HepG2 (cell line): ENCODE data around the gene ONECUT1. TPM values are rescaled to one million over a fixed set of nuclear protein-coding genes. Genes with fewer than 3 reads are reported as not detected.

Source experiments
- AHR ChIP-seq: IDR thresholded peaks from 2 replicates; pipeline ENCODE4 v1.6.1; 2018; ENCODE audit warnings: missing genetic modification reagents, missing compliant biosample characterization
- ATRX ChIP-seq: sonication (generic); formaldehyde crosslinking; IDR thresholded peaks from 2 replicates; pipeline ENCODE4 v1.4.0; 2020; ENCODE audit warnings: missing genetic modification reagents, borderline replicate concordance
- ELF3 ChIP-seq: IDR thresholded peaks from 2 replicates; pipeline ENCODE4 v1.6.1; 2016; ENCODE audit warnings: missing genetic modification reagents, missing compliant biosample characterization
- FOXK1 ChIP-seq: sonication (generic); formaldehyde crosslinking; IDR thresholded peaks from 2 replicates; pipeline ENCODE4 v1.4.0; 2020; ENCODE audit warnings: low read depth, missing genetic modification reagents, borderline replicate concordance
- FOXP4 ChIP-seq: sonication (generic); formaldehyde crosslinking; IDR thresholded peaks from 2 replicates; pipeline ENCODE4 v1.4.0; 2020; ENCODE audit warnings: missing genetic modification reagents
- HCFC1 ChIP-seq: fragments of 150-350 bp; IDR thresholded peaks from 2 replicates; pipeline ENCODE4 v1.6.1; 2014; ENCODE audit warnings: low read depth, low read length
- HDAC6 ChIP-seq: fragments of 200-600 bp; sonication (generic); IDR thresholded peaks from 2 replicates; pipeline ENCODE4 v1.7.0; 2017; ENCODE audit warnings: mild to moderate bottlenecking, antibody characterized with exemption, low read length, low read depth
- HMGXB4 ChIP-seq, 2 experiments: sonication (generic) in 1 of 2; formaldehyde crosslinking in 1 of 2; IDR thresholded peaks; 2 replicates each; pipeline versions ENCODE4 v1.4.0 to v1.6.1; 2018 to 2020; ENCODE audit warnings: missing genetic modification reagents in 2 of 2, borderline replicate concordance in 1 of 2, low read depth in 1 of 2, mild to moderate bottlenecking in 1 of 2, missing biosample characterization in 1 of 2
- MED13 ChIP-seq: sonication (generic); formaldehyde crosslinking; IDR thresholded peaks from 2 replicates; pipeline ENCODE4 v1.5.0; 2020; ENCODE audit warnings: missing genetic modification reagents
- NCOA2 ChIP-seq: sonication (generic); formaldehyde crosslinking; IDR thresholded peaks from 2 replicates; pipeline ENCODE4 v1.8.0; 2022; ENCODE audit warnings: inconsistent platforms
- NFYC ChIP-seq: IDR thresholded peaks from 2 replicates; pipeline ENCODE4 v1.6.1; 2016; ENCODE audit warnings: missing genetic modification reagents, missing compliant biosample characterization
- RCOR2 ChIP-seq: IDR thresholded peaks from 2 replicates; pipeline ENCODE4 v1.6.1; 2016; ENCODE audit warnings: missing biosample characterization, missing genetic modification reagents
- SALL1 ChIP-seq: sonication (generic); formaldehyde crosslinking; IDR thresholded peaks from 2 replicates; pipeline ENCODE4 v1.8.0; 2022; ENCODE audit warnings: mild to moderate bottlenecking, missing genetic modification reagents
- SKIL ChIP-seq: sonication (generic); formaldehyde crosslinking; IDR thresholded peaks from 2 replicates; pipeline ENCODE4 v1.8.0; 2022; ENCODE audit warnings: missing genetic modification reagents, mild to moderate bottlenecking, moderate library complexity, borderline replicate concordance
- SOX5 ChIP-seq: IDR thresholded peaks from 2 replicates; pipeline ENCODE4 v1.6.1; 2016; ENCODE audit warnings: borderline replicate concordance
- YY1 ChIP-seq: IDR thresholded peaks from 2 replicates; pipeline ENCODE4 v1.6.1; 2011; ENCODE audit warnings: low read length, low read depth, moderate library complexity, mild to moderate bottlenecking; ENCODE audit not compliant: insufficient read depth, insufficient replicate concordance
- ZNF256 ChIP-seq: sonication (generic); formaldehyde crosslinking; conservative IDR thresholded peaks from 2 replicates; pipeline ENCODE4 v1.4.0; 2020; ENCODE audit warnings: missing genetic modification reagents
- ZNF263 ChIP-seq: sonication (generic); formaldehyde crosslinking; IDR thresholded peaks from 2 replicates; pipeline ENCODE4 v1.4.0; 2020; ENCODE audit warnings: missing genetic modification reagents
- ZNF34 ChIP-seq: sonication (generic); formaldehyde crosslinking; IDR thresholded peaks from 2 replicates; pipeline ENCODE4 v1.4.0; 2020; ENCODE audit warnings: mild to moderate bottlenecking, missing genetic modification reagents, borderline replicate concordance
- ZNF549 ChIP-seq: sonication (generic); formaldehyde crosslinking; IDR thresholded peaks from 2 replicates; pipeline ENCODE4 v1.5.0; 2020; ENCODE audit warnings: missing genetic modification reagents
- ZNF605 ChIP-seq: sonication (generic); formaldehyde crosslinking; IDR thresholded peaks from 2 replicates; pipeline ENCODE4 v1.8.0; 2022; ENCODE audit warnings: mild to moderate bottlenecking, missing genetic modification reagents
- ZNF709 ChIP-seq: sonication (generic); formaldehyde crosslinking; IDR thresholded peaks from 2 replicates; pipeline ENCODE4 v1.5.0; 2020; ENCODE audit warnings: mild to moderate bottlenecking, missing genetic modification reagents
- ZNF816 ChIP-seq: sonication (generic); formaldehyde crosslinking; IDR thresholded peaks from 2 replicates; pipeline ENCODE4 v1.8.0; 2022; ENCODE audit warnings: missing genetic modification reagents, mild to moderate bottlenecking, borderline replicate concordance
- ZNF841 ChIP-seq: sonication (generic); formaldehyde crosslinking; IDR thresholded peaks from 2 replicates; pipeline ENCODE4 v1.8.1; 2023; ENCODE audit warnings: missing genetic modification reagents, borderline replicate concordance
- ZNF850 ChIP-seq: sonication (generic); formaldehyde crosslinking; conservative IDR thresholded peaks from 2 replicates; pipeline ENCODE4 v1.9.0; 2021; ENCODE audit warnings: mild to moderate bottlenecking, missing genetic modification reagents
- ZSCAN21 ChIP-seq: sonication (generic); formaldehyde crosslinking; IDR thresholded peaks from 2 replicates; pipeline ENCODE4 v1.8.0; 2022; ENCODE audit warnings: mild to moderate bottlenecking, missing genetic modification reagents, moderate library complexity, borderline replicate concordance
- polyA plus RNA-seq, 8 experiments: library from polyadenylated mRNA; depleted of rRNA in 3 of 8; stranded (reverse) in 7 of 8; unstranded in 1 of 8; fragments of >200 nt; fragmentation: Illumina TruSeq in 4 of 8; extraction: Trizol in 4 of 8; gene quantifications; 2 replicates each; pipeline versions ENCODE4 v1.2.1 to v1.2.3, GENCODE V29; 2011 to 2016; ENCODE audit warnings: low read depth in 4 of 8, missing spikeins in 1 of 8, mixed read lengths in 1 of 8; ENCODE audit not compliant: insufficient read depth in 1 of 8
- total RNA-seq, 5 experiments: library from RNA; depleted of rRNA; stranded (reverse); fragments of >200 nt; fragmentation: Illumina TruSeq; extraction: Trizol; gene quantifications; 2 replicates each; pipeline ENCODE4 v1.2.3, GENCODE V29; 2016; ENCODE audit warnings: low read depth in 1 of 5

The ONECUT1 gene
- total and polyA plus RNA-seq, 2 of the 13 experiments (the other 11 are each of a cell fraction or from before 2014, with no cell fraction given) = 3.5 to 9.1 TPM

GRCh38 chr15:52780172-52780980, 9.8 kb downstream of the ONECUT1 start (continued):
- TF ChIP-seq ZNF841 (CRISPR knock-in tag) (no peak), ZNF549 (CRISPR knock-in tag) (no peak), HCFC1 (no peak), MED13 (CRISPR knock-in tag) (no peak), ZNF850 (CRISPR knock-in tag) (no peak), SOX5 (CRISPR knock-in tag) (peak; percentile 47; the same call in 1 of the 2 replicates), SKIL (CRISPR knock-in tag) (no peak), HMGXB4 (CRISPR knock-in tag; IDR thresholded peaks at IDR 0.05; ENCODE audit: borderline replicate concordance in 1 of 2, low read depth in 1 of 2) (0 out of 4 replicates have a peak, but pooled peaks have one; percentile 32 to 34), YY1 (no peak), ZNF816 (CRISPR knock-in tag) (no peak), ZNF605 (no peak), ELF3 (CRISPR knock-in tag) (0 out of 2 replicates have a peak, but pooled peaks have one; percentile 27), HDAC6 (no peak), NCOA2 (CRISPR knock-in tag) (peak; percentile 38; the same call in 1 of the 2 replicates), FOXP4 (CRISPR knock-in tag) (peak; percentile 60; the same call in 1 of the 2 replicates), ZNF256 (no peak), ZNF709 (CRISPR knock-in tag) (no peak), FOXK1 (no peak), RCOR2 (CRISPR knock-in tag) (no peak), ZNF263 (CRISPR knock-in tag) (no peak), NFYC (CRISPR knock-in tag) (no peak), ATRX (CRISPR knock-in tag) (no peak), AHR (no peak), ZNF34 (CRISPR knock-in tag) (no peak), ZSCAN21 (no peak), SALL1 (CRISPR knock-in tag) (peak; percentile 51)
